ENCODE data around the gene NR5A1.

NR5A1 gene

GRCh38 chr9:124493218-124493617 lies 14.0 kb downstream of the NR5A1 start:
- H3K4me3 ChIP-seq (ENCODE audit: low read length in 2 of 2), result no peak overlapping the region
- no peaks in the 10 kb centered on the region for H3K9me3 ChIP-seq (ENCODE audit: control insufficient read depth in 2 of 2, low read length in 2 of 2)
- H3K9ac ChIP-seq (ENCODE audit: low read depth in 1 of 2, low read length in 2 of 2), result no peak overlapping the region
- H3K4me1 ChIP-seq (ENCODE audit: control insufficient read depth in 2 of 2, insufficient read depth in 2 of 2, low read length in 2 of 2), result no peaks in the 10 kb centered on the region
- H3K27me3 ChIP-seq (ENCODE audit: control insufficient read depth in 2 of 2, insufficient read depth in 2 of 2, low read length in 2 of 2), result peaks cover 3 to 7% of the 10 kb centered on the region in 2 donors
- no peaks in the 10 kb centered on the region for H3K36me3 ChIP-seq (ENCODE audit: control insufficient read depth in 2 of 2, insufficient read depth in 2 of 2, low read length in 2 of 2)
- H3K27ac ChIP-seq (ENCODE audit: low read depth in 2 of 2, low read length in 2 of 2), result no peak overlapping the region

DNA sequence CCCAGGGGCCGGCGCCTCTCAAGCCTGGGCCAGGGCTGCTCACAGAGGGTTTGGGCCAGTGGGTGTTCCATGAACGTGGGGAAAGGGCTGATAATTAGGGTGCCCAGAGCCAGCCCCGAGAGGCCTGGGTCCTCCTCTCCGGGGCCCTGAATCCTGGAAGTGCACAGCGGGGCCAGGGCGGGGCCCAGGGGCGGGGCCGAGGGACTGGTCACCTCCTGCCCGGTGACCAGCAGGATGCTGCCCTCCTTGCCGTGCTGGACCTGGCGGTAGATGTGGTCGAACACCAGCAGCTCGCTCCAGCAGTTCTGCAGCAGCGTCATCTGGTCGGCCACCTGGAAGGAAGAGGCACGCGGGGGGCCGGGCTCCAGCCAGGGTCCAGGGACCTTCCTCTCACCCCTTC lies 14.4 kb downstream of the NR5A1 start:
- H3K27ac ChIP-seq (ENCODE audit: low read depth in 2 of 2, low read length in 2 of 2), result no peak overlapping the region
- no peaks in the 10 kb centered on the region for H3K9me3 ChIP-seq (ENCODE audit: control insufficient read depth in 2 of 2, low read length in 2 of 2)
- H3K9ac ChIP-seq (ENCODE audit: low read depth in 1 of 2, low read length in 2 of 2), result no peak overlapping the region
- H3K27me3 ChIP-seq (ENCODE audit: control insufficient read depth in 2 of 2, insufficient read depth in 2 of 2, low read length in 2 of 2), result peaks cover 3 to 7% of the 10 kb centered on the region in 2 donors
- no peak overlapping the region for H3K4me3 ChIP-seq (ENCODE audit: low read length in 2 of 2)
- H3K36me3 ChIP-seq (ENCODE audit: control insufficient read depth in 2 of 2, insufficient read depth in 2 of 2, low read length in 2 of 2), result no peaks in the 10 kb centered on the region
- no peaks in the 10 kb centered on the region for H3K4me1 ChIP-seq (ENCODE audit: control insufficient read depth in 2 of 2, insufficient read depth in 2 of 2, low read length in 2 of 2)

- peaks cover 3 to 11% of the 10 kb centered on the region in 2 donors for H3K27me3 ChIP-seq (ENCODE audit: control insufficient read depth in 2 of 2, insufficient read depth in 2 of 2, low read length in 2 of 2)
- no peak overlapping the region for H3K27ac ChIP-seq (ENCODE audit: low read depth in 2 of 2, low read length in 2 of 2)
Measured at GRCh38 chr9:124491049-124491975, 15.9 kb downstream of the NR5A1 start.

DNA sequence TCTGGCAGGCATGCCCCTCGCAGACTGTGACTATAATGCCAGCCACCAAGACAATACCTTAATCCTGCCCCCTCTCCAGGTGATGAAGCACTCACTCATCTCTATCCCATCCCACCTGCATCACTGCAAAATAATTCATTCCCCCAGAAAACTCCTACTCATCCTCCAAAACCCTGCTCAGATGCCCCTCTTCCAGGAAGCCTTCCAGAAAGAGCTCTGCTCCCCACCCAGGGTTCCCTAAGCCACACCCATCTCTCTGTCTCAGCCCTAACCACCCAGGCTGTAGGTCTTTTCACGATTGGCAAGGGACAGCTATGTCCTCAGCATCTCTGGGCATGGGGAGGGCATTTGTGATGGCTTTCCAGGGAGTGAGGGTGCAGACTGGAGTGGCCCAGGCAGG lies 17.2 kb downstream of the NR5A1 start:
- Histone ChIP-seq H3K9ac (ENCODE audit: low read depth in 1 of 2, low read length in 2 of 2) (no peak overlapping the region), H3K4me1 (ENCODE audit: control insufficient read depth in 2 of 2, insufficient read depth in 2 of 2, low read length in 2 of 2) (no peaks in the 10 kb centered on the region), H3K4me3 (ENCODE audit: low read length in 2 of 2) (no peak overlapping the region), H3K36me3 (ENCODE audit: control insufficient read depth in 2 of 2, insufficient read depth in 2 of 2, low read length in 2 of 2) (no peaks in the 10 kb centered on the region), H3K9me3 (ENCODE audit: control insufficient read depth in 2 of 2, low read length in 2 of 2) (no peaks in the 10 kb centered on the region), H3K27me3 (ENCODE audit: control insufficient read depth in 2 of 2, insufficient read depth in 2 of 2, low read length in 2 of 2) (peaks cover 0 to 11% of the 10 kb centered on the region in 2 donors), H3K27ac (ENCODE audit: low read depth in 2 of 2, low read length in 2 of 2) (no peak overlapping the region)

More at GRCh38 chr9:124491049-124491975, 15.9 kb downstream of the NR5A1 start:
- Histone ChIP-seq H3K9me3 (ENCODE audit: control insufficient read depth in 2 of 2, low read length in 2 of 2) (no peaks in the 10 kb centered on the region), H3K36me3 (ENCODE audit: control insufficient read depth in 2 of 2, insufficient read depth in 2 of 2, low read length in 2 of 2) (no peaks in the 10 kb centered on the region), H3K4me1 (ENCODE audit: control insufficient read depth in 2 of 2, insufficient read depth in 2 of 2, low read length in 2 of 2) (no peaks in the 10 kb centered on the region), H3K9ac (ENCODE audit: low read depth in 1 of 2, low read length in 2 of 2) (no peak overlapping the region), H3K4me3 (ENCODE audit: low read length in 2 of 2) (no peak overlapping the region)

- H3K4me1 ChIP-seq (ENCODE audit: control insufficient read depth in 2 of 2, insufficient read depth in 2 of 2, low read length in 2 of 2), result no peaks in the 10 kb centered on the region
- no peaks in the 10 kb centered on the region for H3K36me3 ChIP-seq (ENCODE audit: control insufficient read depth in 2 of 2, insufficient read depth in 2 of 2, low read length in 2 of 2)
- H3K27me3 ChIP-seq (ENCODE audit: control insufficient read depth in 2 of 2, insufficient read depth in 2 of 2, low read length in 2 of 2), result peaks cover 0 to 8% of the 10 kb centered on the region in 2 donors
- H3K4me3 ChIP-seq (ENCODE audit: low read length in 2 of 2), result no peak overlapping the region
- no peak overlapping the region for H3K27ac ChIP-seq (ENCODE audit: low read depth in 2 of 2, low read length in 2 of 2)
- no peak overlapping the region for H3K9ac ChIP-seq (ENCODE audit: low read depth in 1 of 2, low read length in 2 of 2)
- H3K9me3 ChIP-seq (ENCODE audit: control insufficient read depth in 2 of 2, low read length in 2 of 2), result no peaks in the 10 kb centered on the region
Measured at GRCh38 chr9:124489222-124489621, 18.0 kb downstream of the NR5A1 start.

- peaks cover 0 to 7% of the 10 kb centered on the region in 2 donors for H3K27me3 ChIP-seq (ENCODE audit: control insufficient read depth in 2 of 2, insufficient read depth in 2 of 2, low read length in 2 of 2)
- no peak overlapping the region for H3K4me3 ChIP-seq (ENCODE audit: low read length in 2 of 2)
- H3K4me1 ChIP-seq (ENCODE audit: control insufficient read depth in 2 of 2, insufficient read depth in 2 of 2, low read length in 2 of 2), result no peaks in the 10 kb centered on the region
- no peak overlapping the region for H3K9ac ChIP-seq (ENCODE audit: low read depth in 1 of 2, low read length in 2 of 2)
- H3K9me3 ChIP-seq (ENCODE audit: control insufficient read depth in 2 of 2, low read length in 2 of 2), result no peaks in the 10 kb centered on the region
- no peak overlapping the region for H3K27ac ChIP-seq (ENCODE audit: low read depth in 2 of 2, low read length in 2 of 2)
- H3K36me3 ChIP-seq (ENCODE audit: control insufficient read depth in 2 of 2, insufficient read depth in 2 of 2, low read length in 2 of 2), result no peaks in the 10 kb centered on the region
Measured at GRCh38 chr9:124488641-124489210, 18.5 kb downstream of the NR5A1 start.

GRCh38 chr9:124487260-124488182 lies 19.7 kb downstream of the NR5A1 start:
- Histone ChIP-seq H3K27me3 (ENCODE audit: control insufficient read depth in 2 of 2, insufficient read depth in 2 of 2, low read length in 2 of 2) (peaks cover 0 to 11% of the 10 kb centered on the region in 2 donors), H3K36me3 (ENCODE audit: control insufficient read depth in 2 of 2, insufficient read depth in 2 of 2, low read length in 2 of 2) (no peaks in the 10 kb centered on the region), H3K4me3 (ENCODE audit: low read length in 2 of 2) (no peak overlapping the region), H3K27ac (ENCODE audit: low read depth in 2 of 2, low read length in 2 of 2) (no peak overlapping the region), H3K9ac (ENCODE audit: low read depth in 1 of 2, low read length in 2 of 2) (no peak overlapping the region), H3K4me1 (ENCODE audit: control insufficient read depth in 2 of 2, insufficient read depth in 2 of 2, low read length in 2 of 2) (no peaks in the 10 kb centered on the region), H3K9me3 (ENCODE audit: control insufficient read depth in 2 of 2, low read length in 2 of 2) (no peaks in the 10 kb centered on the region)

- Histone ChIP-seq H3K9me3 (ENCODE audit: control insufficient read depth in 2 of 2, low read length in 2 of 2) (no peaks in the 10 kb centered on the region), H3K27me3 (ENCODE audit: control insufficient read depth in 2 of 2, insufficient read depth in 2 of 2, low read length in 2 of 2) (peaks cover 0 to 11% of the 10 kb centered on the region in 2 donors), H3K4me3 (ENCODE audit: low read length in 2 of 2) (no peak overlapping the region)
Measured at GRCh38 chr9:124486778-124487259, 20.4 kb downstream of the NR5A1 start.

DNA sequence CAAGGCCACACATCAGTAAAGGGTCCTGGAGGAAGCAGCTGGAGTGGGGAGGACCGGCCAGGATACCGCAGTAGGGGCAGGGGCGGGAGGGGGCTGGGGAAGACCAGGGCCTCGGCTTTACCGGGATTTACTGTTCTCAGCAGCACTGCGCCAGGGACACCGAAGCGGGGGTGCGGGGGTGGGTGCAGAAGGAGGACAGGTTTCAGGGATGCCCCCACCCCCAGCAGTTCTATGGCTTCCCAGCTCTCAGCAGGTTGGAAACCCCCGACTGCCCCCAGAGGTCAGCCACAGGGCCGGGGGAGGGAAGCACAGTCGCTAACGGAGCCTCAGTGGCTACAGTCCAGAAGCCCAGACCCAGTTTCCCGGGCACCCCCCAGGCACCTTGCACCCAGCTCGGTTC lies 21.3 kb downstream of the NR5A1 start:
- Histone ChIP-seq H3K36me3 (ENCODE audit: control insufficient read depth in 2 of 2, insufficient read depth in 2 of 2, low read length in 2 of 2) (no peaks in the 10 kb centered on the region), H3K27me3 (ENCODE audit: control insufficient read depth in 2 of 2, insufficient read depth in 2 of 2, low read length in 2 of 2) (peaks cover 0 to 16% of the 10 kb centered on the region in 2 donors), H3K27ac (ENCODE audit: low read depth in 2 of 2, low read length in 2 of 2) (no peak overlapping the region), H3K9me3 (ENCODE audit: control insufficient read depth in 2 of 2, low read length in 2 of 2) (no peaks in the 10 kb centered on the region), H3K4me3 (ENCODE audit: low read length in 2 of 2) (no peak overlapping the region), H3K4me1 (ENCODE audit: control insufficient read depth in 2 of 2, insufficient read depth in 2 of 2, low read length in 2 of 2) (no peaks in the 10 kb centered on the region), H3K9ac (ENCODE audit: low read depth in 1 of 2, low read length in 2 of 2) (no peak overlapping the region)

More at GRCh38 chr9:124486778-124487259, 20.4 kb downstream of the NR5A1 start:
- no peak overlapping the region for H3K9ac ChIP-seq (ENCODE audit: low read depth in 1 of 2, low read length in 2 of 2)
- H3K4me1 ChIP-seq (ENCODE audit: control insufficient read depth in 2 of 2, insufficient read depth in 2 of 2, low read length in 2 of 2), result no peaks in the 10 kb centered on the region
- no peak overlapping the region for H3K27ac ChIP-seq (ENCODE audit: low read depth in 2 of 2, low read length in 2 of 2)
- no peaks in the 10 kb centered on the region for H3K36me3 ChIP-seq (ENCODE audit: control insufficient read depth in 2 of 2, insufficient read depth in 2 of 2, low read length in 2 of 2)

Data from mucosa of rectum (tissue), 2 donors.